ENCODE results near the gene TNFSF11. TPM values are rescaled to one million over a fixed set of nuclear protein-coding genes. Genes with fewer than 3 reads are reported as not detected.

TNFSF11 gene
- total and polyA plus RNA-seq, 4 donors: 0.25 to 1.3 (median 0.25) TPM

GRCh38 chr13:42615691-42616090 lies 41.7 kb downstream of the TNFSF11 start:
- no peak overlapping the region for H3K27ac ChIP-seq (ENCODE audit: low read depth in 1 of 2, low read length in 2 of 2)
- H3K36me3 ChIP-seq (ENCODE audit: control insufficient read depth in 4 of 4, insufficient read depth in 3 of 4, low read depth in 1 of 4, low read length in 3 of 4): no peaks in the 10 kb centered on the region
- no peaks in the 10 kb centered on the region for H3K9me3 ChIP-seq (ENCODE audit: control insufficient read depth in 4 of 4, low read length in 3 of 4)
- H3K4me1 ChIP-seq (ENCODE audit: control insufficient read depth in 4 of 4, insufficient read depth in 4 of 4, low read length in 3 of 4): no peaks in the 10 kb centered on the region
- 87% methylated on average over 6 of the region's 6 CpGs for WGBS
- H3K9ac ChIP-seq (ENCODE audit: low read depth in 1 of 2, low read length in 2 of 2): no peak overlapping the region
- no peak overlapping the region for H3K4me3 ChIP-seq (ENCODE audit: low read depth in 1 of 3, low read length in 3 of 3)
- DNase-seq (ENCODE audit: low spot score): no peak
- TF ChIP-seq FOXA2 (IDR thresholded peaks at IDR 0.05): no peak
- TF ChIP-seq HNF4A (conservative IDR thresholded peaks at IDR 0.05): no peak
- no peak for TF ChIP-seq JUND (IDR thresholded peaks at IDR 0.05)
- TF ChIP-seq MAX (IDR thresholded peaks at IDR 0.05): no peak
- no peak for TF ChIP-seq GABPA (IDR thresholded peaks at IDR 0.05 in 1 of 2, conservative IDR thresholded peaks at IDR 0.05 in 1 of 2)
- TF ChIP-seq, protein P1, sequence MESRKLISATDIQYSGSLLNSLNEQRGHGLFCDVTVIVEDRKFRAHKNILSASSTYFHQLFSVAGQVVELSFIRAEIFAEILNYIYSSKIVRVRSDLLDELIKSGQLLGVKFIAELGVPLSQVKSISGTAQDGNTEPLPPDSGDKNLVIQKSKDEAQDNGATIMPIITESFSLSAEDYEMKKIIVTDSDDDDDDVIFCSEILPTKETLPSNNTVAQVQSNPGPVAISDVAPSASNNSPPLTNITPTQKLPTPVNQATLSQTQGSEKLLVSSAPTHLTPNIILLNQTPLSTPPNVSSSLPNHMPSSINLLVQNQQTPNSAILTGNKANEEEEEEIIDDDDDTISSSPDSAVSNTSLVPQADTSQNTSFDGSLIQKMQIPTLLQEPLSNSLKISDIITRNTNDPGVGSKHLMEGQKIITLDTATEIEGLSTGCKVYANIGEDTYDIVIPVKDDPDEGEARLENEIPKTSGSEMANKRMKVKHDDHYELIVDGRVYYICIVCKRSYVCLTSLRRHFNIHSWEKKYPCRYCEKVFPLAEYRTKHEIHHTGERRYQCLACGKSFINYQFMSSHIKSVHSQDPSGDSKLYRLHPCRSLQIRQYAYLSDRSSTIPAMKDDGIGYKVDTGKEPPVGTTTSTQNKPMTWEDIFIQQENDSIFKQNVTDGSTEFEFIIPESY (IDR thresholded peaks at IDR 0.05): no peak
- no peak for TF ChIP-seq RXRA (IDR thresholded peaks at IDR 0.05)
- no peak for TF ChIP-seq NR2F2 (IDR thresholded peaks at IDR 0.05)
- no peak for TF ChIP-seq TAF1 (conservative IDR thresholded peaks at IDR 0.05)
- TF ChIP-seq, protein P2, sequence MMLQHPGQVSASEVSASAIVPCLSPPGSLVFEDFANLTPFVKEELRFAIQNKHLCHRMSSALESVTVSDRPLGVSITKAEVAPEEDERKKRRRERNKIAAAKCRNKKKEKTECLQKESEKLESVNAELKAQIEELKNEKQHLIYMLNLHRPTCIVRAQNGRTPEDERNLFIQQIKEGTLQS (IDR thresholded peaks at IDR 0.05): no peak
- no peak for TF ChIP-seq HNF4G (IDR thresholded peaks at IDR 0.05)
- TF ChIP-seq SP1 (IDR thresholded peaks at IDR 0.05): no peak
- H3K27me3 ChIP-seq (ENCODE audit: control insufficient read depth in 4 of 4, insufficient read depth in 4 of 4, low read length in 3 of 4): peaks cover 0 to 3% (median 0%) of the 10 kb centered on the region in 4 donors

- no peak overlapping the region for H3K9ac ChIP-seq (ENCODE audit: low read depth in 1 of 2, low read length in 2 of 2)
- H3K9me3 ChIP-seq (ENCODE audit: control insufficient read depth in 4 of 4, low read length in 3 of 4): no peaks in the 10 kb centered on the region
- 75% methylated on average over 3 of the region's 3 CpGs for WGBS
- no peaks in the 10 kb centered on the region for H3K36me3 ChIP-seq (ENCODE audit: control insufficient read depth in 4 of 4, insufficient read depth in 3 of 4, low read depth in 1 of 4, low read length in 3 of 4)
- no peak for TF ChIP-seq EGR1 (IDR thresholded peaks at IDR 0.05; ENCODE audit: low read depth in 2 of 2)
- peaks cover 0 to 3% (median 0%) of the 10 kb centered on the region in 4 donors for H3K27me3 ChIP-seq (ENCODE audit: control insufficient read depth in 4 of 4, insufficient read depth in 4 of 4, low read length in 3 of 4)
- no peak overlapping the region for H3K4me3 ChIP-seq (ENCODE audit: low read depth in 1 of 3, low read length in 3 of 3)
- H3K27ac ChIP-seq (ENCODE audit: low read depth in 1 of 2, low read length in 2 of 2): no peak overlapping the region
- H3K4me1 ChIP-seq (ENCODE audit: control insufficient read depth in 4 of 4, insufficient read depth in 4 of 4, low read length in 3 of 4): no peaks in the 10 kb centered on the region
- DNase-seq (ENCODE audit: low spot score): no peak
Measured at GRCh38 chr13:42617221-42617620, 43.3 kb downstream of the TNFSF11 start.

- Histone ChIP-seq H3K27ac (ENCODE audit: low read depth in 1 of 2, low read length in 2 of 2) (no peak overlapping the region), H3K36me3 (ENCODE audit: control insufficient read depth in 4 of 4, insufficient read depth in 3 of 4, low read depth in 1 of 4, low read length in 3 of 4) (no peaks in the 10 kb centered on the region), H3K9ac (ENCODE audit: low read depth in 1 of 2, low read length in 2 of 2) (no peak overlapping the region), H3K27me3 (ENCODE audit: control insufficient read depth in 4 of 4, insufficient read depth in 4 of 4, low read length in 3 of 4) (no peaks in the 10 kb centered on the region), H3K4me1 (ENCODE audit: control insufficient read depth in 4 of 4, insufficient read depth in 4 of 4, low read length in 3 of 4) (no peaks in the 10 kb centered on the region), H3K9me3 (ENCODE audit: control insufficient read depth in 4 of 4, low read length in 3 of 4) (no peaks in the 10 kb centered on the region), H3K4me3 (ENCODE audit: low read depth in 1 of 3, low read length in 3 of 3) (no peak overlapping the region)
- DNase-seq (ENCODE audit: low spot score): no peak
- TF ChIP-seq NR2F2 (IDR thresholded peaks at IDR 0.05) (no peak), RXRA (IDR thresholded peaks at IDR 0.05) (no peak), HNF4G (IDR thresholded peaks at IDR 0.05) (no peak), EGR1 (IDR thresholded peaks at IDR 0.05; ENCODE audit: low read depth in 2 of 2) (no peak), TAF1 (conservative IDR thresholded peaks at IDR 0.05) (no peak), FOXA1 (IDR thresholded peaks at IDR 0.05) (no peak), HNF4A (conservative IDR thresholded peaks at IDR 0.05) (no peak), RAD21 (IDR thresholded peaks at IDR 0.05) (no peak), FOXA2 (IDR thresholded peaks at IDR 0.05) (no peak)
- 77% methylated on average over 2 of the region's 2 CpGs for WGBS
Measured at GRCh38 chr13:42623916-42624315, 50.0 kb downstream of the TNFSF11 start.
